ENCODE data around the gene ANKRD33B.

GRCh38 chr5:10699987-10700386, 136.1 kb downstream of the ANKRD33B start:
- TF ChIP-seq EZH2 (IDR thresholded peaks at IDR 0.05; ENCODE audit: insufficient read depth, poor library complexity, severe bottlenecking), result no peak
- no peak for TF ChIP-seq EZH2phosphoT487 (IDR thresholded peaks at IDR 0.05; ENCODE audit: insufficient read depth, low read depth)
